Measurements from ENCODE around the gene KRTAP9-9. TPM values are rescaled to one million over a fixed set of nuclear protein-coding genes. Genes with fewer than 3 reads are reported as not detected.

Gene KRTAP9-9
- total RNA-seq, 1 experiment from 2014 or later: not detected

GRCh38 chr17:41230094-41230493, 25.1 kb upstream of the KRTAP9-9 start:
- Histone ChIP-seq H3K4me1 (ENCODE audit: insufficient read depth, low read length) (no peaks in the 10 kb centered on the region), H3K56ac (ENCODE audit: insufficient read length, low read depth, low read length) (no peak overlapping the region), H4K8ac (replicated peaks; ENCODE audit: insufficient read length, low read depth, low read length) (no peak overlapping the region), H3K27me3 (ENCODE audit: insufficient read depth, low read length) (no peaks in the 10 kb centered on the region), H2BK12ac (ENCODE audit: insufficient read length, low read depth, low read length) (no peak overlapping the region), H3K9me3 (ENCODE audit: control insufficient read depth, low read depth, low read length) (no peaks in the 10 kb centered on the region), H3K4ac (ENCODE audit: low read depth, low read length) (no peak overlapping the region), H2AK5ac (ENCODE audit: insufficient read length, low read length) (no peak overlapping the region), H4K5ac (ENCODE audit: insufficient read length, low read depth, low read length) (no peak overlapping the region), H2BK120ac (ENCODE audit: low read depth, low read length, poor library complexity, severe bottlenecking) (no peak overlapping the region), H3K14ac (ENCODE audit: insufficient read depth, low read length) (no peak overlapping the region), H3K27ac (ENCODE audit: insufficient read length, low read depth, low read length) (no peak overlapping the region), H2BK20ac (ENCODE audit: low read depth, low read length, poor library complexity, severe bottlenecking) (no peak overlapping the region), H3T11ph (ENCODE audit: low read length) (no peak overlapping the region), H3K79me1 (ENCODE audit: insufficient read depth, low read depth, low read length, poor library complexity, severe bottlenecking) (no peaks in the 10 kb centered on the region), H3K23ac (ENCODE audit: insufficient read length, low read depth, low read length) (no peak overlapping the region), H4K20me1 (ENCODE audit: control insufficient read depth, insufficient read depth, insufficient read length) (no peaks in the 10 kb centered on the region), H4K91ac (ENCODE audit: insufficient read length, low read depth, low read length) (no peak overlapping the region), H2BK15ac (ENCODE audit: low read depth, low read length) (no peak overlapping the region), H3K23me2 (ENCODE audit: insufficient read length, low read depth, low read length, poor library complexity, severe bottlenecking) (no peaks in the 10 kb centered on the region), H2AFZ (ENCODE audit: low read length) (no peak overlapping the region), H3K4me2 (ENCODE audit: insufficient read depth, insufficient read length, low read length) (no peak overlapping the region), H3K9ac (ENCODE audit: extremely low read depth, insufficient read length, low read length) (no peak overlapping the region), H2BK5ac (ENCODE audit: insufficient read length, low read length) (no peak overlapping the region), H3K79me2 (ENCODE audit: insufficient read depth, low read length) (no peaks in the 10 kb centered on the region), H3K18ac (ENCODE audit: insufficient read length, low read depth, low read length) (no peak overlapping the region)
- Mint-ChIP-seq H3K9me3 (no peaks in the 10 kb centered on the region; a peak in 1 of 5 replicates), H3K4me1 (peaks cover 3 to 8% of the 10 kb centered on the region in 2 experiments; a peak in 2 of 4 replicates), H3K36me3 (ENCODE audit: insufficient read depth in 1 of 3, low read depth in 3 of 3) (no peaks in the 10 kb centered on the region), H3K27ac (no peak overlapping the region), H3K27me3 (ENCODE audit: low read depth) (no peaks in the 10 kb centered on the region), H3K4me3 (no peak overlapping the region)
- no peak for DNase-seq
- TF ChIP-seq, protein P1, sequence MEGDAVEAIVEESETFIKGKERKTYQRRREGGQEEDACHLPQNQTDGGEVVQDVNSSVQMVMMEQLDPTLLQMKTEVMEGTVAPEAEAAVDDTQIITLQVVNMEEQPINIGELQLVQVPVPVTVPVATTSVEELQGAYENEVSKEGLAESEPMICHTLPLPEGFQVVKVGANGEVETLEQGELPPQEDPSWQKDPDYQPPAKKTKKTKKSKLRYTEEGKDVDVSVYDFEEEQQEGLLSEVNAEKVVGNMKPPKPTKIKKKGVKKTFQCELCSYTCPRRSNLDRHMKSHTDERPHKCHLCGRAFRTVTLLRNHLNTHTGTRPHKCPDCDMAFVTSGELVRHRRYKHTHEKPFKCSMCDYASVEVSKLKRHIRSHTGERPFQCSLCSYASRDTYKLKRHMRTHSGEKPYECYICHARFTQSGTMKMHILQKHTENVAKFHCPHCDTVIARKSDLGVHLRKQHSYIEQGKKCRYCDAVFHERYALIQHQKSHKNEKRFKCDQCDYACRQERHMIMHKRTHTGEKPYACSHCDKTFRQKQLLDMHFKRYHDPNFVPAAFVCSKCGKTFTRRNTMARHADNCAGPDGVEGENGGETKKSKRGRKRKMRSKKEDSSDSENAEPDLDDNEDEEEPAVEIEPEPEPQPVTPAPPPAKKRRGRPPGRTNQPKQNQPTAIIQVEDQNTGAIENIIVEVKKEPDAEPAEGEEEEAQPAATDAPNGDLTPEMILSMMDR (conservative IDR thresholded peaks at IDR 0.05): no peak
